A673 (cell line): ENCODE measurements around the gene UTRN.

Source experiments
- CTCF ChIP-seq: fragments of 300-800, 200-600 bp; sonication (generic); conservative IDR thresholded peaks from 2 replicates; pipeline ENCODE4 v1.5.1; 2017; ENCODE audit warnings: low read depth, mild to moderate bottlenecking, antibody characterized with exemption, low read length, moderate library complexity, mixed read lengths
- EZH2 ChIP-seq: fragments of 200-600 bp; sonication (generic); IDR thresholded peaks from 2 replicates; pipeline ENCODE4 v1.6.1; 2017; ENCODE audit warnings: borderline replicate concordance, low read depth, mild to moderate bottlenecking, mixed read lengths, antibody characterized with exemption, low read length; ENCODE audit not compliant: poor library complexity, severe bottlenecking

- TF ChIP-seq CTCF: no peak
- TF ChIP-seq EZH2: no peak
Observed at GRCh38 chr6:144317736-144318135, 32.6 kb downstream of the UTRN start.
